22Rv1 (cell line): ENCODE measurements around the gene ARHGAP18.

Experiments
- CTCF ChIP-seq: fragments of 450-650 bp; IDR thresholded peaks from 2 replicates; pipeline ENCODE4 v1.5.1; 2017; ENCODE audit warnings: mild to moderate bottlenecking
- ZFX ChIP-seq: fragments of 450-650 bp; IDR thresholded peaks from 2 replicates; pipeline ENCODE4 v1.6.1; 2017; ENCODE audit warnings: antibody characterized with exemption, borderline replicate concordance

- no peak for TF ChIP-seq CTCF
- no peak for TF ChIP-seq ZFX
Observed at GRCh38 chr6:129624488-129624887, 85.5 kb downstream of the ARHGAP18 start.
